SU-DHL-6 (cell line): Measurements from ENCODE around the gene ZNF335.

Source experiments
- H2AFZ ChIP-seq: fragments of 200-600 bp; sonication (generic); 2 replicates; pipeline ENCODE4 v1.6.1; 2014; ENCODE audit warnings: low read depth, mild to moderate bottlenecking, moderate library complexity, mixed read lengths, antibody characterized with exemption, low read length; ENCODE audit not compliant: severe bottlenecking
- H3F3A ChIP-seq: fragments of 200-600 bp; shearing (Covaris generic); 2 replicates; pipeline ENCODE4 v1.6.0; 2016; ENCODE audit warnings: antibody characterized with exemption, mild to moderate bottlenecking; ENCODE audit not compliant: insufficient read depth
- H3K27ac ChIP-seq: fragments of 200-600 bp; sonication (generic); 2 replicates; pipeline ENCODE4 v1.5.1; 2016; ENCODE audit warnings: low read depth, mild to moderate bottlenecking, low read length, moderate library complexity, mixed read lengths
- H3K27me3 ChIP-seq: fragments of 200-600 bp; sonication (generic), shearing (Covaris generic); 2 replicates; pipeline ENCODE4 v1.6.0; 2014; ENCODE audit warnings: mild to moderate bottlenecking, low read length
- H3K36me3 ChIP-seq: fragments of 200-600 bp; sonication (generic); 2 replicates; pipeline ENCODE4 v1.6.1; 2014; ENCODE audit warnings: mild to moderate bottlenecking, low read length, mixed read lengths
- H3K4me2 ChIP-seq: fragments of 300-600, 200-600 bp; shearing (Covaris generic), sonication (generic); 2 replicates; pipeline ENCODE4 v1.6.0; 2014; ENCODE audit warnings: low read length, low read depth, mild to moderate bottlenecking; ENCODE audit not compliant: poor library complexity, severe bottlenecking
- H3K4me3 ChIP-seq: fragments of 200-600 bp; sonication (generic); 2 replicates; pipeline ENCODE4 v1.5.1; 2014; ENCODE audit warnings: antibody characterized with exemption, low read length, mild to moderate bottlenecking, mixed read lengths; ENCODE audit not compliant: insufficient read depth, poor library complexity, severe bottlenecking
- H3K79me2 ChIP-seq: fragments of 200-600 bp; sonication (generic); 2 replicates; pipeline ENCODE4 v1.6.1; 2014; ENCODE audit warnings: mild to moderate bottlenecking, low read length, moderate library complexity; ENCODE audit not compliant: insufficient read depth
- H3K9ac ChIP-seq: fragments of 200-600 bp; sonication (generic); 2 replicates; pipeline ENCODE4 v1.7.0; 2014; ENCODE audit warnings: mild to moderate bottlenecking, low read length
- H3K9me2 ChIP-seq: fragments of 200-600 bp; sonication (generic); replicated peaks from 2 replicates; pipeline ENCODE4 v1.6.1; 2014; ENCODE audit warnings: low read length; ENCODE audit not compliant: insufficient read depth
- H3K9me3 ChIP-seq: fragments of 200-600 bp; sonication (generic); 2 replicates; pipeline ENCODE4 v1.6.1; 2014; ENCODE audit warnings: low read length, mixed read lengths; ENCODE audit not compliant: insufficient read depth
- H4K20me1 ChIP-seq: fragments of 200-600 bp; sonication (generic); 2 replicates; pipeline ENCODE4 v1.6.1; 2014; ENCODE audit warnings: low read depth, mild to moderate bottlenecking, antibody characterized with exemption, low read length, moderate library complexity, mixed read lengths
- EZH2phosphoT487 ChIP-seq: fragments of 200-600 bp; sonication (generic), shearing (Covaris generic); conservative IDR thresholded peaks from 2 replicates; pipeline ENCODE4 v1.6.1; 2018; ENCODE audit warnings: mild to moderate bottlenecking, antibody characterized with exemption, low read length, moderate library complexity, mixed read lengths
- TF ChIP-seq, protein P1 (sequence below): fragments of 200-600 bp; sonication (generic); IDR thresholded peaks from one replicate; pipeline ENCODE4 v1.5.1; 2017; ENCODE audit warnings: antibody characterized with exemption, mild to moderate bottlenecking, low read length, moderate library complexity; ENCODE audit not compliant: insufficient read depth, poor library complexity, severe bottlenecking

The ZNF335 gene

DNA sequence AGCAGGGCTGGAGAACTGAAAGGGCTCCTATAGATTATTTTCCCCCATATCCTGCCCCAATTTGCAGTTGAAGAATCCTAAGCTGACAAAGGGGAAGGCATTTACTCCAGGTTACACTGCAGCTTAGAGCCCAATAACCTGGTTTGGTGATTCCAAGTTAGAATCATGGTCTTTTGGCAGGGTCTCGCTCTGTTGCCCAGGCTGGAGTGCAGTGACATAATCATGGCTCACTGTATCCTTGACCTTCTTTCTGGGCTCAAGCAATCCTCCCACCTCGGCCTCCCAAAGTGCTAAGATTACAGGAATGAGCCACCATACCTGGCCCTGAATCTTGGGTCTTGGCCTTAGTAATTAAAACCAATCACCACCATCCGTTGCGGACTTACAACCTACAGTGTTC, 35.7 kb upstream of the ZNF335 start:
- TF ChIP-seq, protein P1, sequence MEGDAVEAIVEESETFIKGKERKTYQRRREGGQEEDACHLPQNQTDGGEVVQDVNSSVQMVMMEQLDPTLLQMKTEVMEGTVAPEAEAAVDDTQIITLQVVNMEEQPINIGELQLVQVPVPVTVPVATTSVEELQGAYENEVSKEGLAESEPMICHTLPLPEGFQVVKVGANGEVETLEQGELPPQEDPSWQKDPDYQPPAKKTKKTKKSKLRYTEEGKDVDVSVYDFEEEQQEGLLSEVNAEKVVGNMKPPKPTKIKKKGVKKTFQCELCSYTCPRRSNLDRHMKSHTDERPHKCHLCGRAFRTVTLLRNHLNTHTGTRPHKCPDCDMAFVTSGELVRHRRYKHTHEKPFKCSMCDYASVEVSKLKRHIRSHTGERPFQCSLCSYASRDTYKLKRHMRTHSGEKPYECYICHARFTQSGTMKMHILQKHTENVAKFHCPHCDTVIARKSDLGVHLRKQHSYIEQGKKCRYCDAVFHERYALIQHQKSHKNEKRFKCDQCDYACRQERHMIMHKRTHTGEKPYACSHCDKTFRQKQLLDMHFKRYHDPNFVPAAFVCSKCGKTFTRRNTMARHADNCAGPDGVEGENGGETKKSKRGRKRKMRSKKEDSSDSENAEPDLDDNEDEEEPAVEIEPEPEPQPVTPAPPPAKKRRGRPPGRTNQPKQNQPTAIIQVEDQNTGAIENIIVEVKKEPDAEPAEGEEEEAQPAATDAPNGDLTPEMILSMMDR, result no peak
- TF ChIP-seq EZH2phosphoT487, result no peak
- Histone ChIP-seq H3K4me2 (no peak overlapping the region), H3K4me3 (no peak overlapping the region), H3K36me3 (no peaks in the 10 kb centered on the region), H2AFZ (no peak overlapping the region), H3F3A (no peaks in the 10 kb centered on the region), H3K9me2 (no peaks in the 10 kb centered on the region), H3K27ac (no peak overlapping the region), H3K79me2 (no peaks in the 10 kb centered on the region), H3K27me3 (no peaks in the 10 kb centered on the region), H3K9me3 (no peaks in the 10 kb centered on the region), H3K9ac (no peak overlapping the region), H4K20me1 (no peaks in the 10 kb centered on the region)

DNA sequence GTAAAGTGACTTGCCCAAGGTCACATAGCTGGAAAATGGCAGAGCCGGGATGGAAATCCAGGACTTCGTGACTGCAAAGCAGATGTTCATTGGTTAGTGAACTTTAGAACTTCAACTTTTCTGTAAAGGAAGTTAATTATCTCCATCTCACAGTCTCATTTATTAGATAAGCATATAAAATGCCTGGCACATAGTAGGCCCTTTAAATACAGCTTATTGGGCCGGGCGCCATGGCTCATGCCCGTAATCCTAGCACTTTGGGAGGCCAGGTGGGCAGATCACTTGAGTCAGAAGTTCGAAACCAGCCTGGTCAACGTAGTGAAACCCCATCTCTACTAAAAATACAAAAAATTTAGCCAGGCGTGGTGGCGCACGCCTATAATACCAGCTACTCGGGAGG, 35.0 kb upstream of the ZNF335 start:
- Histone ChIP-seq H3K4me3 (no peak overlapping the region), H3K27ac (no peak overlapping the region), H4K20me1 (no peaks in the 10 kb centered on the region), H3F3A (no peaks in the 10 kb centered on the region), H3K9ac (no peak overlapping the region), H3K36me3 (no peaks in the 10 kb centered on the region), H3K4me2 (no peak overlapping the region), H3K27me3 (no peaks in the 10 kb centered on the region), H3K9me2 (no peaks in the 10 kb centered on the region), H3K79me2 (no peaks in the 10 kb centered on the region), H2AFZ (no peak overlapping the region), H3K9me3 (no peaks in the 10 kb centered on the region)
- TF ChIP-seq, protein P1, result no peak
- TF ChIP-seq EZH2phosphoT487, result no peak

DNA sequence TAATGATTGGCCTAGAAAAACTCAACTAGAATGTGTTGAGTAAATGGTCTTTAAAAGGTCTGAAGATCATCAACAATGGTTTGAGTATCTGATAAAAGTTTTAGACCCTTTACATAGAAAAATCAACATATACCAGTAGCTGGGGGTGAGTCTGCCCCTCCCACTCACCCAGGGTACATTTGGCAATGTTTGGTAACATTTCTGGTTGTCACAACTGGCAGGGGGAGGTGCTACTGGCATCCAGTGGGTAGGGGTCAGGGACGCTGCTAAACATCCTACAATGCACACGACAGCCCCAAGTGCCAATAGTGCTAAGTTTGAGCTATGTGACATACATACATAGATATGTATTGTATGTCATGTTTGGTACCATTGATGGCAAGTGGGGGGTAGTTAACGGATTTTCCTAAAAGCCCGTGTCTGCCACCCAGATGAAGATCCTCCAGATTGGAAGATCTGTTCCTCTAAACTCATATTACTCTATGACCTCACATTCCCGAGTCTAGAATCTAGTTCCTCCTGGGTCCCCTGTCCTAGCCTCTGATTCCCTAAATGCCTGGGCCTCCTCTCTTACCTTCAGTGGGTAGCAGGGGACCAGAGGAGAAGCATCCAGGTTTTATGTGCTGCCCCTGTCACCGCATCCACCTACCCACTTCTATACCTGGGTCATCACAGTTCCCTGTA, 34.2 kb upstream of the ZNF335 start:
- H3K27ac ChIP-seq, result no peak overlapping the region

DNA sequence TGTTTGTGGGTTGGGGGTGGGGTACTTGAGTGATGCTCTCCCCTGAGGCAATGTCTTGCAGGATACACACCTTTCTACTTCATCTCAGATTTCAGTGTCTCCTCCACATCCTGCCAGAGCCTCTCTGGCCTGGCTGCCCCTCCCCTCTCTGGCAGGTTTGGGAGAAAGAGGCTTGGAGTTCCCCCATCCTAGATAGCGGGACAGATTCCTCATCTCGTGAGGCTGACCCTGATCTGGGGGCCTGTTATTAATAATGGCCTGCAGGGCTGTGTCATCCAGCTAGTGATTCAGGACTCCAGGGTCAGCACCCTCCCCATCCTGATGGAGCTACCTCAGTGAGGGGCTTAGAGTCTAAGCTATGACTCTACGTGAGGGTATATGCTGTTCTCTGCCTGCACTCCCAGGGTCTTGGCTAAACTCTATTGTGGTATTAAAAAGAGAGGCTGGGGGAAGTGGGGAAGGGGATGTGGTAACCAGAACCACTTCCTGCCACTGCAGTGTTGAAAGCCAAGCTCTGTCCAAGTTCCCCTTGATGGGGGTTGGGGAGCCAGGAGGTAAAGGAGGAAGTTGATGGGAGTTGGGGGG, 33.0 kb upstream of the ZNF335 start:
- Histone ChIP-seq H3K4me2 (no peak overlapping the region), H3K79me2 (no peaks in the 10 kb centered on the region), H3F3A (no peaks in the 10 kb centered on the region), H3K9me3 (no peaks in the 10 kb centered on the region), H3K9me2 (no peaks in the 10 kb centered on the region), H3K27ac (no peak overlapping the region), H2AFZ (no peak overlapping the region), H3K9ac (no peak overlapping the region), H3K4me3 (no peak overlapping the region), H4K20me1 (no peaks in the 10 kb centered on the region), H3K36me3 (no peaks in the 10 kb centered on the region), H3K27me3 (no peaks in the 10 kb centered on the region)
- TF ChIP-seq, protein P1, result no peak
- no peak for TF ChIP-seq EZH2phosphoT487

More for the DNA sequence above, 34.2 kb upstream of the ZNF335 start:
- H3F3A ChIP-seq, result no peaks in the 10 kb centered on the region
- H3K27me3 ChIP-seq, result no peaks in the 10 kb centered on the region
- no peaks in the 10 kb centered on the region for H3K36me3 ChIP-seq
- H4K20me1 ChIP-seq, result no peaks in the 10 kb centered on the region
- TF ChIP-seq EZH2phosphoT487, result no peak
- no peaks in the 10 kb centered on the region for H3K9me3 ChIP-seq
- H3K4me2 ChIP-seq, result no peak overlapping the region
- no peaks in the 10 kb centered on the region for H3K9me2 ChIP-seq
- no peak overlapping the region for H3K4me3 ChIP-seq
- H2AFZ ChIP-seq, result no peak overlapping the region
- no peaks in the 10 kb centered on the region for H3K79me2 ChIP-seq
- no peak overlapping the region for H3K9ac ChIP-seq
